Measurements from ENCODE around the gene STMN3.
A peak's percentile ranks its signal among the peaks of the same experiment; 100 is the strongest.

Gene STMN3

GRCh38 chr20:63639093-63639975 lies 13.9 kb downstream of the STMN3 start:
- Histone ChIP-seq H3K9ac (ENCODE audit: low read length) (peak overlapping the region; percentile 70; the same call in 1 of the 2 replicates), H3K79me2 (ENCODE audit: insufficient read depth, low read length) (no peaks in the 10 kb centered on the region), H3K9me2 (ENCODE audit: low read depth, low read length) (no peaks in the 10 kb centered on the region), H3K4me2 (ENCODE audit: low read length) (peak overlapping the region; percentile 67), H4K20me1 (ENCODE audit: insufficient read depth, low read length) (no peaks in the 10 kb centered on the region), H3K27me3 (ENCODE audit: insufficient read depth, low read length) (0 out of 2 replicates have a peak, but pooled peaks cover 10% of the 10 kb centered on the region), H3F3A (ENCODE audit: insufficient read depth, low read length) (peaks cover 5% of the 10 kb centered on the region; the same call in 1 of the 2 replicates), H2AFZ (ENCODE audit: low read length) (no peak overlapping the region), H3K36me3 (ENCODE audit: insufficient read depth, low read length) (no peaks in the 10 kb centered on the region), H3K27ac (ENCODE audit: low read depth, low read length, poor library complexity, severe bottlenecking) (peak overlapping the region; percentile 95), H3K4me1 (ENCODE audit: insufficient read depth, low read length, severe bottlenecking) (peaks cover 61% of the 10 kb centered on the region), H3K9me3 (ENCODE audit: low read length) (no peaks in the 10 kb centered on the region), H3K4me3 (ENCODE audit: low read depth, low read length, poor library complexity, severe bottlenecking) (peak overlapping the region; percentile 80)
- TF ChIP-seq EZH2 (IDR thresholded peaks at IDR 0.05; ENCODE audit: borderline replicate concordance, low read length), result no peak
- TF ChIP-seq CTCF (IDR thresholded peaks at IDR 0.05; ENCODE audit: low read length), result no peak

GRCh38 chr20:63636752-63637628 lies 16.2 kb downstream of the STMN3 start:
- Histone ChIP-seq H4K20me1 (ENCODE audit: insufficient read depth, low read length) (no peaks in the 10 kb centered on the region), H3K4me1 (ENCODE audit: insufficient read depth, low read length, severe bottlenecking) (peaks cover 53% of the 10 kb centered on the region), H3K9me2 (ENCODE audit: low read depth, low read length) (no peaks in the 10 kb centered on the region), H3K9me3 (ENCODE audit: low read length) (no peaks in the 10 kb centered on the region), H3K36me3 (ENCODE audit: insufficient read depth, low read length) (no peaks in the 10 kb centered on the region), H2AFZ (ENCODE audit: low read length) (no peak overlapping the region), H3K27ac (ENCODE audit: low read depth, low read length, poor library complexity, severe bottlenecking) (peak overlapping the region; percentile 99), H3K9ac (ENCODE audit: low read length) (peak overlapping the region; percentile 58), H3K4me3 (ENCODE audit: low read depth, low read length, poor library complexity, severe bottlenecking) (no peak overlapping the region), H3F3A (ENCODE audit: insufficient read depth, low read length) (peaks cover 5% of the 10 kb centered on the region; the same call in 1 of the 2 replicates), H3K79me2 (ENCODE audit: insufficient read depth, low read length) (no peaks in the 10 kb centered on the region), H3K27me3 (ENCODE audit: insufficient read depth, low read length) (no peaks in the 10 kb centered on the region), H3K4me2 (ENCODE audit: low read length) (peak overlapping the region; percentile 42; the same call in 1 of the 2 replicates)
- no peak for TF ChIP-seq CTCF (IDR thresholded peaks at IDR 0.05; ENCODE audit: low read length)
- no peak for TF ChIP-seq EZH2 (IDR thresholded peaks at IDR 0.05; ENCODE audit: borderline replicate concordance, low read length)

GRCh38 chr20:63635431-63636141 lies 17.6 kb downstream of the STMN3 start:
- H2AFZ ChIP-seq (ENCODE audit: low read length), result no peak overlapping the region
- H3K27me3 ChIP-seq (ENCODE audit: insufficient read depth, low read length), result no peaks in the 10 kb centered on the region
- H3K4me1 ChIP-seq (ENCODE audit: insufficient read depth, low read length, severe bottlenecking), result peaks cover 61% of the 10 kb centered on the region
- H3K27ac ChIP-seq (ENCODE audit: low read depth, low read length, poor library complexity, severe bottlenecking), result peak overlapping the region; percentile 98
- peaks cover 5% of the 10 kb centered on the region; the same call in 1 of the 2 replicates for H3F3A ChIP-seq (ENCODE audit: insufficient read depth, low read length)
- H3K9me2 ChIP-seq (ENCODE audit: low read depth, low read length), result no peaks in the 10 kb centered on the region
- peak overlapping the region; percentile 50 for H3K4me2 ChIP-seq (ENCODE audit: low read length)
- H3K9ac ChIP-seq (ENCODE audit: low read length), result peak overlapping the region; percentile 66
- no peaks in the 10 kb centered on the region for H3K9me3 ChIP-seq (ENCODE audit: low read length)
- no peaks in the 10 kb centered on the region for H3K36me3 ChIP-seq (ENCODE audit: insufficient read depth, low read length)
- TF ChIP-seq EZH2 (IDR thresholded peaks at IDR 0.05; ENCODE audit: borderline replicate concordance, low read length), result no peak
- no peak for TF ChIP-seq CTCF (IDR thresholded peaks at IDR 0.05; ENCODE audit: low read length)
- H3K4me3 ChIP-seq (ENCODE audit: low read depth, low read length, poor library complexity, severe bottlenecking), result peak overlapping the region; percentile 17
- H3K79me2 ChIP-seq (ENCODE audit: insufficient read depth, low read length), result no peaks in the 10 kb centered on the region
- no peaks in the 10 kb centered on the region for H4K20me1 ChIP-seq (ENCODE audit: insufficient read depth, low read length)
